ENCODE data around the gene SCYL1. TPM values are rescaled to one million over a fixed set of nuclear protein-coding genes. Genes with fewer than 3 reads are reported as not detected.

Gene SCYL1
- total and polyA plus RNA-seq, 2 donors (not counting 1 experiment from before 2014, with no cell fraction given) = 76.5 to 85.5 TPM

- ChIA-PET POLR2A (interaction anchor here (0.6 to 20.7 kb wide), 21 partner anchors 9 to 727 kb away, joined by 3 to 1159 read pairs (median 9); partner anchors contain the start of genes DPF2, FRMD8, NEAT1 and SCYL1), CTCF (interaction anchor here (1.0 to 17.5 kb wide), 9 partner anchors 9 to 116 kb away, joined by 3 to 541 read pairs (median 30); partner anchors contain the start of genes FRMD8, NEAT1 and SLC25A45)
- Histone ChIP-seq H2AFZ (ENCODE audit: insufficient read depth, low read depth, low read length, poor library complexity, severe bottlenecking) (peak within 1 kb of the TSS; percentile 63), H3K9me3 (ENCODE audit: control extremely low read depth in 1 of 3, control insufficient read depth in 2 of 3, insufficient read depth in 1 of 3, low read length in 2 of 3) (no peaks in the 10 kb centered on the region), H3K4me2 (replicated peaks; ENCODE audit: low read depth, low read length, poor library complexity, severe bottlenecking) (peak within 1 kb of the TSS; percentile 97), H3K79me2 (ENCODE audit: control insufficient read depth, insufficient read depth, low read length) (peaks cover 85% of the 10 kb centered on the region), H3K4me1 (ENCODE audit: control insufficient read depth in 2 of 2, insufficient read depth in 2 of 2, low read length in 2 of 2) (peaks cover 21 to 39% of the 10 kb centered on the region in 2 donors), H3K27ac (ENCODE audit: low read length in 2 of 2) (peak within 1 kb of the TSS; percentile 99 to 100), H3K9ac (ENCODE audit: low read length) (peak within 1 kb of the TSS; percentile 97), H4K20me1 (ENCODE audit: control insufficient read depth, insufficient read depth, low read length, poor library complexity, severe bottlenecking) (peaks cover 50% of the 10 kb centered on the region), H3K27me3 (replicated peaks in 1 of 4; ENCODE audit: control extremely low read depth in 1 of 4, control insufficient read depth in 3 of 4, insufficient read depth in 4 of 4, low read length in 3 of 4) (no peaks in the 10 kb centered on the region), H3K4me3 (ENCODE audit: control extremely low read depth in 1 of 5, extremely low read depth in 1 of 5, insufficient read depth in 1 of 5, low read depth in 2 of 5, low read length in 4 of 5) (peak within 1 kb of the TSS; percentile 76 to 100 (median 93)), H3K36me3 (replicated peaks in 1 of 2; ENCODE audit: control extremely low read depth in 1 of 2, control insufficient read depth in 1 of 2, extremely low read depth in 1 of 2, insufficient read depth in 2 of 2, low read length in 1 of 2) (peaks cover 1 to 43% of the 10 kb centered on the region in 2 experiments)
- WGBS (ENCODE audit: insufficient coverage) = 0% methylated on average over 14 of the region's 24 CpGs
- no peaks in the 10 kb centered on the region for H3K27me3 Mint-ChIP-seq
- H3K4me1 Mint-ChIP-seq = peaks cover 36% of the 10 kb centered on the region
- intact Hi-C loops (cut with micrococcal nuclease) = no loop called here
- TF ChIP-seq EZH2 (IDR thresholded peaks at IDR 0.05; ENCODE audit: borderline replicate concordance, insufficient read depth, low read depth, low read length, poor library complexity, severe bottlenecking) (no peak), CTCF (IDR thresholded peaks at IDR 0.05) (peak; percentile 20)
- peak; percentile 96 for DNase-seq
- no peaks in the 10 kb centered on the region for H3K9me3 Mint-ChIP-seq (ENCODE audit: insufficient read depth)
- ATAC-seq (ENCODE audit: low read depth) = peak; percentile 24
- no peak within 1 kb of the TSS for H3K27ac Mint-ChIP-seq
- H3K4me3 Mint-ChIP-seq = no peak within 1 kb of the TSS
Measured at GRCh38 chr11:65498977-65499712, 25.7 kb upstream of the SCYL1 start, which contains the start of gene MALAT1. TSS of gene MALAT1 (plus strand) at chr11:65499045.

Measured in B cell (primary cell).